CD14-positive monocyte (primary cell): ENCODE measurements around the gene PSME3. TPM values are rescaled to one million over a fixed set of nuclear protein-coding genes. Genes with fewer than 3 reads are reported as not detected.

ENCODE experiments used
- DNase-seq, 3 donors: peaks; one replicate each; pipeline ENCODE4 v3.0.0-alpha.2; 2011 to 2022
- H2AFZ ChIP-seq: 2 replicates; pipeline ENCODE4 v1.6.0; 2012; ENCODE audit warnings: mild to moderate bottlenecking, low read depth, low read length, inconsistent platforms; ENCODE audit not compliant: insufficient read depth, poor library complexity, severe bottlenecking
- H3K27ac ChIP-seq, 2 donors: 1 replicate in 1 of 2; 2 replicates in 1 of 2; pipeline ENCODE4 v1.5.1; 2012 to 2013; ENCODE audit warnings: low read length in 2 of 2, control low read depth in 1 of 2, inconsistent platforms in 1 of 2, low read depth in 1 of 2, mild to moderate bottlenecking in 1 of 2
- H3K27me3 ChIP-seq, 2 donors: one replicate each; pipeline versions ENCODE4 v1.6.0 to v1.6.1; 2011 to 2013; ENCODE audit warnings: low read length in 2 of 2; ENCODE audit not compliant: control insufficient read depth in 2 of 2, insufficient read depth in 2 of 2
- H3K36me3 ChIP-seq, 2 donors: replicated peaks in 1 of 2; 1 replicate in 1 of 2; 2 replicates in 1 of 2; pipeline versions ENCODE4 v1.5.1 to v1.6.1; 2012 to 2013; ENCODE audit warnings: low read length in 2 of 2, control low read depth in 1 of 2, inconsistent platforms in 1 of 2, mild to moderate bottlenecking in 1 of 2; ENCODE audit not compliant: insufficient read depth in 2 of 2, control insufficient read depth in 1 of 2
- H3K4me1 ChIP-seq, 2 donors: 1 replicate in 1 of 2; 2 replicates in 1 of 2; pipeline versions ENCODE4 v1.5.1 to v1.6.1; 2012 to 2013; ENCODE audit warnings: low read length in 2 of 2, control low read depth in 1 of 2, inconsistent platforms in 1 of 2, mild to moderate bottlenecking in 1 of 2, moderate library complexity in 1 of 2; ENCODE audit not compliant: insufficient read depth in 2 of 2, control insufficient read depth in 1 of 2
- H3K4me2 ChIP-seq: replicated peaks from 2 replicates; pipeline ENCODE3; 2012; ENCODE audit warnings: low read length, moderate library complexity, mild to moderate bottlenecking; ENCODE audit not compliant: poor library complexity, severe bottlenecking; ENCODE audit errors: extremely low read depth
- H3K4me3 ChIP-seq, 3 experiments: fragments of 200-600 bp in 1 of 3; sonication (generic) in 1 of 3; replicated peaks in 1 of 3; 1 replicate in 2 of 3; 2 replicates in 1 of 3; pipeline ENCODE4 v1.5.1; 2011 to 2013; ENCODE audit warnings: low read length in 3 of 3, mild to moderate bottlenecking in 3 of 3, control low read depth in 2 of 3, low read depth in 2 of 3, inconsistent platforms in 1 of 3, moderate library complexity in 1 of 3
- H3K79me2 ChIP-seq: 2 replicates; pipeline ENCODE4 v1.6.0; 2012; ENCODE audit warnings: mild to moderate bottlenecking, control low read depth, inconsistent platforms, low read length, moderate library complexity; ENCODE audit not compliant: insufficient read depth
- H3K9ac ChIP-seq: 2 replicates; pipeline ENCODE4 v1.6.0; 2017; ENCODE audit warnings: low read length, mild to moderate bottlenecking; ENCODE audit not compliant: insufficient read depth, poor library complexity, severe bottlenecking
- H3K9me3 ChIP-seq, 2 donors: replicated peaks in 1 of 2; 1 replicate in 1 of 2; 2 replicates in 1 of 2; pipeline versions ENCODE4 v1.5.1 to v1.6.1; 2012 to 2013; ENCODE audit warnings: low read length in 2 of 2, control low read depth in 1 of 2; ENCODE audit not compliant: control insufficient read depth in 1 of 2, insufficient read depth in 1 of 2
- H4K20me1 ChIP-seq: 2 replicates; pipeline ENCODE4 v1.6.0; 2012; ENCODE audit warnings: mild to moderate bottlenecking, low read length, control low read depth, moderate library complexity; ENCODE audit not compliant: insufficient read depth
- H3K27ac Mint-ChIP-seq, 7 donors: one replicate each; pipeline ENCODE4 v1.8.0; 2020; ENCODE audit warnings: mild to moderate bottlenecking in 7 of 7, mixed read lengths in 7 of 7, moderate library complexity in 6 of 7, inconsistent platforms in 2 of 7
- H3K27me3 Mint-ChIP-seq, 3 donors: one replicate each; pipeline ENCODE4 v1.8.0; 2021 to 2022; ENCODE audit warnings: low read depth in 3 of 3, mild to moderate bottlenecking in 3 of 3, mixed read lengths in 3 of 3, moderate library complexity in 3 of 3, inconsistent platforms in 1 of 3
- H3K36me3 Mint-ChIP-seq, 2 donors: one replicate each; pipeline ENCODE4 v1.8.0; 2020; ENCODE audit warnings: mixed read lengths in 2 of 2, inconsistent platforms in 1 of 2, mild to moderate bottlenecking in 1 of 2
- H3K4me1 Mint-ChIP-seq: one replicate; pipeline ENCODE4 v1.8.0; 2020; ENCODE audit warnings: mild to moderate bottlenecking, mixed read lengths
- H3K4me3 Mint-ChIP-seq, 2 donors: one replicate each; pipeline ENCODE4 v1.8.0; 2020; ENCODE audit warnings: mild to moderate bottlenecking in 2 of 2, mixed read lengths in 2 of 2, moderate library complexity in 1 of 2
- H3K9me3 Mint-ChIP-seq, 7 donors: one replicate each; pipeline ENCODE4 v1.8.0; 2020 to 2022; ENCODE audit warnings: mixed read lengths in 7 of 7, mild to moderate bottlenecking in 6 of 7, moderate library complexity in 6 of 7, inconsistent platforms in 2 of 7
- WGBS: methylation state at CpG from one replicate; pipeline ENCODE4 v1.1.5; 2013; ENCODE audit warnings: missing lambda C conversion rate; ENCODE audit not compliant: insufficient coverage; 5-methylcytosine and 5-hydroxymethylcytosine counted together
- intact Hi-C, 2 donors: fragments of 100-400 bp; cut with micrococcal nuclease; formaldehyde crosslinking; loops; one replicate each; pipeline versions ENCODE4 v1.15.0 to v1.15.1; 2023
- polyA plus RNA-seq, 3 donors: library from polyadenylated mRNA; depleted of rRNA in 1 of 3; unstranded in 2 of 3; stranded (reverse) in 1 of 3; fragments of 300-500 nt in 2 of 3; fragments of >200 nt in 1 of 3; fragmentation: Illumina TruSeq in 2 of 3; gene quantifications; 1 replicate in 2 of 3; 2 replicates in 1 of 3; pipeline ENCODE4 v1.2.3, GENCODE V29; 2012 to 2021
- TF ChIP-seq, protein P1 (sequence below): fragments of 200-600 bp; IDR thresholded peaks from one replicate; pipeline ENCODE4 v1.8.0; 2022; ENCODE audit warnings: antibody characterized with exemption, mild to moderate bottlenecking

PSME3 gene
- polyA plus RNA-seq, 3 donors, result 61.9 to 137 (median 124) TPM

DNA sequence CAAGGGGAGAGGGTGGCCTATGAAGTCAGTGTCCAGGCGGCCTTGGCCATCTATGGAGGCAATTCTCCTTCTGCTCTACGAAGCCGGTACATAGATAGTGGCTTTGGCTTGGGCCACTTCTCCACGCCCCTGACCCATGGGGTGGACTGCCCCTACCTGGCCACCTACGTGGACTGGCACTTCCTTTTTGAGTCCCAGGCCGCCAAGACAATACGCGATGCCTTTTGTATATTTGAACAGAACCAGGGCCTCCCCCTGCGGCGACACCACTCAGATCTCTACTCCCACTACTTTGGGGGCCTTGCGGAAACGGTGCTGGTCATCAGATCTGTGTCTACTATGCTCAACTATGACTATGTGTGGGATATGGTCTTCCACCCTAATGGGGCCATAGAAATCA, 35.1 kb downstream of the PSME3 start:
- Histone ChIP-seq H3K4me2 (no peak overlapping the region), H3K9ac (no peak overlapping the region), H3K27ac (no peak overlapping the region), H3K36me3 (no peaks in the 10 kb centered on the region), H3K27me3 (no peaks in the 10 kb centered on the region), H2AFZ (no peak overlapping the region), H3K9me3 (peaks cover 0 to 10% of the 10 kb centered on the region in 2 donors), H4K20me1 (no peaks in the 10 kb centered on the region), H3K4me3 (no peak overlapping the region), H3K4me1 (no peaks in the 10 kb centered on the region), H3K79me2 (no peaks in the 10 kb centered on the region)
- WGBS, result 92% methylated on average over 8 of the region's 12 CpGs
- Mint-ChIP-seq H3K36me3 (peaks cover 0 to 3% of the 10 kb centered on the region in 2 donors), H3K9me3 (peaks cover 5 to 18% (median 14%) of the 10 kb centered on the region in 7 donors), H3K27me3 (peaks cover 2 to 9% (median 6%) of the 10 kb centered on the region in 3 donors), H3K27ac (no peak overlapping the region), H3K4me3 (no peak overlapping the region), H3K4me1 (no peaks in the 10 kb centered on the region)
- TF ChIP-seq, protein P1, sequence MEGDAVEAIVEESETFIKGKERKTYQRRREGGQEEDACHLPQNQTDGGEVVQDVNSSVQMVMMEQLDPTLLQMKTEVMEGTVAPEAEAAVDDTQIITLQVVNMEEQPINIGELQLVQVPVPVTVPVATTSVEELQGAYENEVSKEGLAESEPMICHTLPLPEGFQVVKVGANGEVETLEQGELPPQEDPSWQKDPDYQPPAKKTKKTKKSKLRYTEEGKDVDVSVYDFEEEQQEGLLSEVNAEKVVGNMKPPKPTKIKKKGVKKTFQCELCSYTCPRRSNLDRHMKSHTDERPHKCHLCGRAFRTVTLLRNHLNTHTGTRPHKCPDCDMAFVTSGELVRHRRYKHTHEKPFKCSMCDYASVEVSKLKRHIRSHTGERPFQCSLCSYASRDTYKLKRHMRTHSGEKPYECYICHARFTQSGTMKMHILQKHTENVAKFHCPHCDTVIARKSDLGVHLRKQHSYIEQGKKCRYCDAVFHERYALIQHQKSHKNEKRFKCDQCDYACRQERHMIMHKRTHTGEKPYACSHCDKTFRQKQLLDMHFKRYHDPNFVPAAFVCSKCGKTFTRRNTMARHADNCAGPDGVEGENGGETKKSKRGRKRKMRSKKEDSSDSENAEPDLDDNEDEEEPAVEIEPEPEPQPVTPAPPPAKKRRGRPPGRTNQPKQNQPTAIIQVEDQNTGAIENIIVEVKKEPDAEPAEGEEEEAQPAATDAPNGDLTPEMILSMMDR, result no peak
- intact Hi-C loops, result no loop called here
- DNase-seq, result no peak

DNA sequence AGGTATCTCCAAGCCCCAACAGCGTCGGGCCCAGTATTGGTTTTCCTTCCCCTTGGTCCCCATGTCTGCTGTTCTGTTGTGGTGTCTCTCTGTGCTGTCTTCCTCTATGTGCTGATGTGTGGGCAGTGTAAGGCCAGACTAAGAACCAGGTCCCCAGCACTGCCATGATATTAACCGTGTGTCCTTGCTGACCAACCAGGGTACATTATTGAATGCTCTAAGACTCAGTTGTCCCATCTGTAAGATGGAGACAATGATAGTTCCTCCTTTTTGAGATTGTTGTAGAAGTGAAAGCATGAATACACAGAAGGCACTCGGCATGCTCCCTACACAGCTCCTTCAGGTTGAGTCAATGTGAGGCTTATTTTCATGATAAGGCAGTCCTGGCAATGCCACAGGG, 38.5 kb downstream of the PSME3 start:
- H3K4me3 ChIP-seq, result no peak overlapping the region
- peaks cover 5 to 18% (median 14%) of the 10 kb centered on the region in 7 donors for H3K9me3 Mint-ChIP-seq
- peaks cover 0 to 7% (median 4%) of the 10 kb centered on the region in 3 donors for H3K27me3 Mint-ChIP-seq
- H4K20me1 ChIP-seq, result no peaks in the 10 kb centered on the region
- no peak for DNase-seq
- no peaks in the 10 kb centered on the region for H3K27me3 ChIP-seq
- TF ChIP-seq, protein P1, result no peak
- no peaks in the 10 kb centered on the region for H3K36me3 ChIP-seq
- WGBS, result 95% methylated on average over 3 of the region's 4 CpGs
- no peaks in the 10 kb centered on the region for H3K79me2 ChIP-seq
- peaks cover 0 to 3% of the 10 kb centered on the region in 2 donors for H3K36me3 Mint-ChIP-seq
- H3K4me1 Mint-ChIP-seq, result peaks cover 3% of the 10 kb centered on the region
- no peak overlapping the region for H3K9ac ChIP-seq
- no peak overlapping the region for H2AFZ ChIP-seq
- no peaks in the 10 kb centered on the region for H3K4me1 ChIP-seq
- H3K27ac Mint-ChIP-seq, result no peak overlapping the region
- H3K27ac ChIP-seq, result no peak overlapping the region
- no peak overlapping the region for H3K4me2 ChIP-seq
- no peak overlapping the region for H3K4me3 Mint-ChIP-seq
- intact Hi-C loops, result no loop called here
- peaks cover 0 to 10% of the 10 kb centered on the region in 2 donors for H3K9me3 ChIP-seq
